OCI-LY7 (cell line): ENCODE results near the gene DCAF8L2. TPM values are rescaled to one million over a fixed set of nuclear protein-coding genes. Genes with fewer than 3 reads are reported as not detected.

Experiments
- BruUV-seq: library from RNA; stranded (reverse); fragments of 400-500 nt; replicated peaks from 2 replicates; lab custom pipeline; 2021; lab: Mats Ljungman, UMichigan
- CTCF ChIA-PET: fragments of 300-600 bp; sonication (Branson Sonifier 250); formaldehyde crosslinking; loops from one replicate; lab custom pipeline; 2022; ENCODE audit warnings: antibody characterized with exemption; ENCODE audit not compliant: unreplicated experiment; lab: Charles Lee
- POLR2A ChIA-PET: fragments of 300-600 bp; sonication (Branson Sonifier 250); formaldehyde crosslinking; loops from one replicate; lab custom pipeline; 2022; ENCODE audit warnings: antibody characterized with exemption; lab: Charles Lee
- DNase-seq: peaks from one replicate; pipeline ENCODE4 v3.0.0-alpha.2; 2015; ENCODE audit warnings: low spot score
- H2AFZ ChIP-seq: fragments of 200-600 bp; sonication (generic), shearing (Covaris generic); 2 replicates; pipeline ENCODE4 v1.6.1; 2014; ENCODE audit warnings: mild to moderate bottlenecking, antibody characterized with exemption, low read length, moderate library complexity
- H3K27ac ChIP-seq: fragments of 200-600 bp; sonication (generic); 2 replicates; pipeline ENCODE4 v1.5.1; 2014; ENCODE audit warnings: mixed run types, low read depth, mild to moderate bottlenecking, moderate library complexity, low read length, inconsistent platforms; ENCODE audit not compliant: poor library complexity, severe bottlenecking
- H3K36me3 ChIP-seq: fragments of 200-600 bp; sonication (generic); 2 replicates; pipeline ENCODE4 v1.6.1; 2014; ENCODE audit warnings: mild to moderate bottlenecking, antibody characterized with exemption, low read length, moderate library complexity, mixed read lengths; ENCODE audit not compliant: insufficient read depth
- H3K4me1 ChIP-seq: fragments of 200-600 bp; sonication (generic); 2 replicates; pipeline ENCODE4 v1.5.1; 2014; ENCODE audit warnings: mild to moderate bottlenecking, low read length; ENCODE audit not compliant: insufficient read depth, poor library complexity, severe bottlenecking
- H3K4me2 ChIP-seq: fragments of 200-600 bp; sonication (generic); 2 replicates; pipeline ENCODE4 v1.6.1; 2014; ENCODE audit warnings: mild to moderate bottlenecking, low read length
- H3K4me3 ChIP-seq: fragments of 200-600 bp; sonication (generic); 2 replicates; pipeline ENCODE4 v1.5.1; 2014; ENCODE audit warnings: mild to moderate bottlenecking, low read depth, low read length; ENCODE audit not compliant: poor library complexity, severe bottlenecking
- H3K79me2 ChIP-seq: fragments of 200-600 bp; sonication (generic); 2 replicates; pipeline ENCODE4 v1.6.1; 2016; ENCODE audit warnings: low read depth, mild to moderate bottlenecking, low read length, moderate library complexity, mixed read lengths; ENCODE audit not compliant: insufficient read depth
- H3K9me2 ChIP-seq: fragments of 200-600 bp; sonication (generic); 2 replicates; pipeline ENCODE4 v1.6.1; 2016; ENCODE audit warnings: mild to moderate bottlenecking, low read length, mixed read lengths; ENCODE audit not compliant: insufficient read depth
- H3K9me3 ChIP-seq: fragments of 200-600 bp; sonication (generic); 2 replicates; pipeline ENCODE4 v1.6.1; 2014; ENCODE audit warnings: mild to moderate bottlenecking, mixed run types, low read length, mixed read lengths
- H4K20me1 ChIP-seq: fragments of 200-600 bp; sonication (generic); 2 replicates; pipeline ENCODE4 v1.6.1; 2014; ENCODE audit warnings: mild to moderate bottlenecking, antibody characterized with exemption, low read length, moderate library complexity, mixed read lengths; ENCODE audit not compliant: insufficient read depth
- EZH2phosphoT487 ChIP-seq: fragments of 200-600 bp; sonication (generic); IDR thresholded peaks from 2 replicates; pipeline ENCODE4 v1.6.1; 2018; ENCODE audit warnings: low read depth, borderline replicate concordance, mild to moderate bottlenecking, mixed run types, antibody characterized with exemption, low read length, moderate library complexity, mixed read lengths
- intact Hi-C: fragments of 100-400 bp; cut with micrococcal nuclease; formaldehyde crosslinking; loops from one replicate; pipeline ENCODE4 v1.10.0; 2022; ENCODE audit not compliant: unreplicated experiment
- total RNA-seq, 2 experiments: library from RNA; depleted of rRNA in 1 of 2; stranded (reverse); fragments of >200 nt in 1 of 2; shearing (Covaris generic) in 1 of 2; gene quantifications; 2 replicates each; pipeline ENCODE4 v1.2.3, GENCODE V29; 2014 to 2022
- TF ChIP-seq, protein P1 (sequence below): fragments of 200-600 bp; sonication (generic); conservative IDR thresholded peaks from 2 replicates; pipeline ENCODE4 v1.5.1; 2014; ENCODE audit warnings: mild to moderate bottlenecking, antibody characterized with exemption, low read length, moderate library complexity, mixed read lengths

Gene DCAF8L2
- total RNA-seq, 2 experiments from 2014 or later, result not detected

DNA sequence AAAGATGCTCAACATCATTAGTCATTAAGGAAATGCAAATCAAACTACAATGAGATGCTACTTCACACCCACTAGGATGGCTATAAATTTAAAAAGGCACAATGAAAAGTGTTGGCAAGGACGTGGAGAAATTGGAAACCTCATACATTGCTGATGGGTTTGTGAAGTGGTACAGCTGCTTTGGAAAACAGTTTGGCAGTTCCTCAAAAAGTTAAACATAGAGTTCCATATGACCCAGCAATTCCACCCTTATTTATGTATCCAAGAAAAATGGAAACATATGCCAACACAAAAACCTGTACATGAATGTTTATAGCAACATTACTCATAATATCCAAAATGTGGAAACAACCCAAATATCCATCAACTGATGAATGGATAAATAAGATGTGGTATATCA is 116.4 kb downstream of the DCAF8L2 start:
- Histone ChIP-seq H3K9me2 (no peaks in the 10 kb centered on the region), H3K27ac (no peak overlapping the region), H3K4me1 (no peaks in the 10 kb centered on the region), H2AFZ (no peak overlapping the region), H4K20me1 (no peaks in the 10 kb centered on the region), H3K9me3 (no peaks in the 10 kb centered on the region), H3K4me2 (no peak overlapping the region), H3K79me2 (no peaks in the 10 kb centered on the region), H3K4me3 (no peak overlapping the region), H3K36me3 (no peaks in the 10 kb centered on the region)
- BruUV-seq, result no TSS peak
- ChIA-PET POLR2A (no interaction called here), CTCF (no interaction called here)
- TF ChIP-seq, protein P1, sequence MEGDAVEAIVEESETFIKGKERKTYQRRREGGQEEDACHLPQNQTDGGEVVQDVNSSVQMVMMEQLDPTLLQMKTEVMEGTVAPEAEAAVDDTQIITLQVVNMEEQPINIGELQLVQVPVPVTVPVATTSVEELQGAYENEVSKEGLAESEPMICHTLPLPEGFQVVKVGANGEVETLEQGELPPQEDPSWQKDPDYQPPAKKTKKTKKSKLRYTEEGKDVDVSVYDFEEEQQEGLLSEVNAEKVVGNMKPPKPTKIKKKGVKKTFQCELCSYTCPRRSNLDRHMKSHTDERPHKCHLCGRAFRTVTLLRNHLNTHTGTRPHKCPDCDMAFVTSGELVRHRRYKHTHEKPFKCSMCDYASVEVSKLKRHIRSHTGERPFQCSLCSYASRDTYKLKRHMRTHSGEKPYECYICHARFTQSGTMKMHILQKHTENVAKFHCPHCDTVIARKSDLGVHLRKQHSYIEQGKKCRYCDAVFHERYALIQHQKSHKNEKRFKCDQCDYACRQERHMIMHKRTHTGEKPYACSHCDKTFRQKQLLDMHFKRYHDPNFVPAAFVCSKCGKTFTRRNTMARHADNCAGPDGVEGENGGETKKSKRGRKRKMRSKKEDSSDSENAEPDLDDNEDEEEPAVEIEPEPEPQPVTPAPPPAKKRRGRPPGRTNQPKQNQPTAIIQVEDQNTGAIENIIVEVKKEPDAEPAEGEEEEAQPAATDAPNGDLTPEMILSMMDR, result no peak
- no peak for TF ChIP-seq EZH2phosphoT487
- DNase-seq, result no peak
- intact Hi-C loops, result no loop called here

DNA sequence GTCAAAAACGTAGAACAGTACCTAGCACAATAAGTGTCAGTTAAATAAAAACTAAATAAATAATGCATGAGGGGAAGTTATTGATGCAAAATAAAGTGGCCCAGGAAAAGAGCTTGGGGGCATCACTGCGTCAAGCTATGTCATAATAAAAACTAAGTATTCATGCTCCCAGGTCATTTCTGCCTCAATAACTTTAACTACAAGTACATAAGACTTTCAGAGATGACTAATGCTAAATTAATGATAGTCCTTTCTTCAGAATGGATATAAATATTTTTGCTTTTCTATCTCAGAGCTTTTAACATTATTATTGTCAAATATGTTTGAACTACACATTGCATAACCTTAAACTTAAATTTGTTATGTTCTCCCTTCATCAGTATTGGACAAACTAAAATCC is 125.5 kb downstream of the DCAF8L2 start:
- Histone ChIP-seq H3K27ac (no peak overlapping the region), H3K36me3 (no peaks in the 10 kb centered on the region), H4K20me1 (no peaks in the 10 kb centered on the region), H3K9me2 (no peaks in the 10 kb centered on the region), H2AFZ (no peak overlapping the region), H3K4me1 (no peaks in the 10 kb centered on the region), H3K4me2 (no peak overlapping the region), H3K4me3 (no peak overlapping the region), H3K79me2 (no peaks in the 10 kb centered on the region), H3K9me3 (no peaks in the 10 kb centered on the region)
- no peak for DNase-seq
- intact Hi-C loops, result no loop called here
- ChIA-PET POLR2A (interaction anchor here (0.7 kb wide), 1 partner anchor 669 kb away, joined by 3 read pairs; no protein-coding TSS in a partner anchor), CTCF (no interaction called here)
- no TSS peak for BruUV-seq
- TF ChIP-seq, protein P1, result no peak
- no peak for TF ChIP-seq EZH2phosphoT487

DNA sequence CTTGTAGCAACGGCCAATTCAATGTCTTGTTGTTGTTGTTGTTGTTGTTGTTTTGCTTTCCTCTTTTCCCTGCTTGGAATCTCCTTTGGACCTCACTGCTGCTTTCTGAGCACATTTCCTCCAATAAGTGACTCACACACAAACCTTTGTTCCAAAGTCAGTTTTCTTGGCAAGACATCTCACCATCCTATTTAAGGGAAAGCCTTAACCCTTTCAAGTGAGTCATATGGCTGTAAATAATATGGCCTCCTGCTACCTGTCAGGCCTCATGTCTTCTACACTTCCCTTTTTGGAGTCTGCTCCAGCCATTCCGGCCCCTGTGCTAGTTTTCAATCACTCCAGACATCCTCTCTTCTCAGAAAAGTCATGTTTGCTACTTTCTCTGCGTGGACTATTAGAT is 138.1 kb downstream of the DCAF8L2 start:
- no peak for DNase-seq
- Histone ChIP-seq H3K4me3 (no peak overlapping the region), H3K27ac (no peak overlapping the region), H2AFZ (no peak overlapping the region), H3K4me2 (no peak overlapping the region), H3K9me2 (no peaks in the 10 kb centered on the region), H3K4me1 (no peaks in the 10 kb centered on the region), H3K9me3 (no peaks in the 10 kb centered on the region), H3K79me2 (no peaks in the 10 kb centered on the region), H3K36me3 (no peaks in the 10 kb centered on the region), H4K20me1 (no peaks in the 10 kb centered on the region)
- no TSS peak for BruUV-seq
- ChIA-PET CTCF (no interaction called here), POLR2A (no interaction called here)
- TF ChIP-seq EZH2phosphoT487, result no peak
- TF ChIP-seq, protein P1, result no peak
- intact Hi-C loops, result no loop called here
